ENCODE data around the gene RMC1. TPM values are rescaled to one million over a fixed set of nuclear protein-coding genes. Genes with fewer than 3 reads are reported as not detected.

Gene RMC1
- total RNA-seq, 6 donors from 2014 or later: 23.3 to 45.1 (median 39.8) TPM

- Histone ChIP-seq H3K4me3 (no peak overlapping the region), H3K4me1 (peaks cover 0 to 6% (median 0%) of the 10 kb centered on the region in 4 donors), H3K27ac (no peak overlapping the region), H3K36me3 (peaks cover 46 to 93% (median 64%) of the 10 kb centered on the region in 4 donors), H3K27me3 (no peaks in the 10 kb centered on the region), H3K9me3 (no peaks in the 10 kb centered on the region)
- DNase-seq (no peak), ATAC-seq (ENCODE audit: low FRiP score in 2 of 2) (no peak)
- TF ChIP-seq CTCF (IDR thresholded peaks at IDR 0.05) (no peak), POLR2AphosphoS5 (IDR thresholded peaks at IDR 0.05) (no peak), POLR2A (IDR thresholded peaks at IDR 0.05) (no peak), EP300 (IDR thresholded peaks at IDR 0.05) (no peak)
- 86 to 96% methylated on average over 4 of the region's 4 CpGs for WGBS, 2 donors
Measured at GRCh38 chr18:23560186-23560585, 56.9 kb downstream of the RMC1 start.

- H3K9me3 ChIP-seq: no peaks in the 10 kb centered on the region
- H3K36me3 ChIP-seq: peaks cover 42 to 91% (median 60%) of the 10 kb centered on the region in 4 donors
- no peaks in the 10 kb centered on the region for H3K27me3 ChIP-seq
- WGBS, 2 donors: 83 to 88% methylated on average over 2 of the region's 2 CpGs
- no peak overlapping the region for H3K4me3 ChIP-seq
- TF ChIP-seq EP300 (IDR thresholded peaks at IDR 0.05) (no peak), CTCF (IDR thresholded peaks at IDR 0.05) (no peak), POLR2AphosphoS5 (IDR thresholded peaks at IDR 0.05) (no peak), POLR2A (IDR thresholded peaks at IDR 0.05) (no peak)
- ATAC-seq (ENCODE audit: low FRiP score in 2 of 2): no peak
- peaks cover 0 to 6% (median 0%) of the 10 kb centered on the region in 4 donors for H3K4me1 ChIP-seq
- no peak for DNase-seq
- no peak overlapping the region for H3K27ac ChIP-seq
Measured at GRCh38 chr18:23563377-23564043, 60.2 kb downstream of the RMC1 start.

- H3K27ac ChIP-seq: no peak overlapping the region
- H3K9me3 ChIP-seq: no peaks in the 10 kb centered on the region
- DNase-seq: no peak
- H3K4me1 ChIP-seq: peaks cover 0 to 6% (median 0%) of the 10 kb centered on the region in 4 donors
- TF ChIP-seq POLR2AphosphoS5 (IDR thresholded peaks at IDR 0.05) (no peak), POLR2A (IDR thresholded peaks at IDR 0.05) (no peak), CTCF (IDR thresholded peaks at IDR 0.05) (no peak), EP300 (IDR thresholded peaks at IDR 0.05) (no peak)
- WGBS, 2 donors: 73 to 84% methylated on average over 3 of the region's 3 CpGs
- no peak overlapping the region for H3K4me3 ChIP-seq
- no peak for ATAC-seq (ENCODE audit: low FRiP score in 2 of 2)
- peaks cover 28 to 91% (median 52%) of the 10 kb centered on the region in 4 donors for H3K36me3 ChIP-seq
- H3K27me3 ChIP-seq: no peaks in the 10 kb centered on the region
Measured at GRCh38 chr18:23565916-23566547, 62.7 kb downstream of the RMC1 start.

DNA sequence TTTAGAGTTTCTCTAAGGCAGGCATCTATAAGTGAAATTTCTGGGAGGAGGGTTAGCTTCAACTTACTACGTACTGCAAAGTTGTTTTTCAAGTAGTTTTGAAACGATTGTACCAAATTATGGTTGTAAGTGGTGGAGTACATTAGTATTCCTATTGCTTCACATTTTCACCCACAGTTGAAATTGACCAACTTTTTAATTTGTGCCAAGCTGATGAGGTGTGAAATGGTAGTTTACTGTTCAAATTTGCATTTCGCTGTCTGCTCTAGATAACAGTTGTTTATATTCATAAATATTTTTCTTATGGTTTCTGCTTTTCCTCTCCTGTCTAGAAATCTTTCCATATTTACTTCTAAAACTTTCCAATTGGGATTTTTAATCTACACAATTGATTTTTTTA, 64.4 kb downstream of the RMC1 start:
- TF ChIP-seq POLR2A (IDR thresholded peaks at IDR 0.05) (no peak), CTCF (IDR thresholded peaks at IDR 0.05) (no peak), EP300 (IDR thresholded peaks at IDR 0.05) (no peak), POLR2AphosphoS5 (IDR thresholded peaks at IDR 0.05) (no peak)
- Histone ChIP-seq H3K4me1 (peaks cover 0 to 12% (median under 1%) of the 10 kb centered on the region in 4 donors), H3K27ac (no peak overlapping the region), H3K36me3 (peaks cover 23 to 98% (median 50%) of the 10 kb centered on the region in 4 donors), H3K27me3 (no peaks in the 10 kb centered on the region), H3K9me3 (no peaks in the 10 kb centered on the region), H3K4me3 (no peak overlapping the region)
- ATAC-seq (ENCODE audit: low FRiP score in 2 of 2) (no peak), DNase-seq (no peak)
- 69 to 71% methylated on average over 3 of the region's 3 CpGs for WGBS, 2 donors

Data from upper lobe of left lung (tissue), 6 donors.